OCI-M2 (cell line): ENCODE measurements around the gene IFI30.

Experiments
- DNase-seq: peaks from one replicate; lab custom pipeline; 2025; ENCODE audit not compliant: unreplicated experiment; lab: John Stamatoyannopoulos, UW

Gene IFI30

GRCh38 chr19:18170714-18171255 lies 2.8 kb upstream of the IFI30 start:
- DNase-seq = no peak

- no peak for DNase-seq
These were observed 1.8 kb upstream of the IFI30 start for GRCh38 chr19:18171605-18172327.

- DNase-seq = no peak
These were observed 1.1 kb upstream of the IFI30 start for GRCh38 chr19:18172331-18173053.

- no peak for DNase-seq
These were observed 500 bp upstream of the IFI30 start for GRCh38 chr19:18173054-18173571.

- no peak for DNase-seq
These were observed 1.4 kb downstream of the IFI30 start for GRCh38 chr19:18174983-18175382.

GRCh38 chr19:18176367-18177310 lies 3.0 kb downstream of the IFI30 start:
- DNase-seq = no peak

GRCh38 chr19:18179957-18180356 lies 6.3 kb downstream of the IFI30 start:
- DNase-seq = no peak

GRCh38 chr19:18183529-18183928 lies 9.9 kb downstream of the IFI30 start:
- no peak for DNase-seq

GRCh38 chr19:18185538-18185937 lies 11.9 kb downstream of the IFI30 start:
- no peak for DNase-seq

GRCh38 chr19:18190278-18190677 lies 16.7 kb downstream of the IFI30 start:
- no peak for DNase-seq

- DNase-seq = no peak
These were observed 18.0 kb downstream of the IFI30 start for GRCh38 chr19:18191640-18192062.

- peak; percentile 97 for DNase-seq
These were observed 19.2 kb downstream of the IFI30 start, which contains the start of gene MPV17L2 for GRCh38 chr19:18192673-18193387. Gene MPV17L2, plus strand, starts transcription at chr19:18193218. Its CDS starts 64 bp downstream, at chr19:18193282.

- no peak for DNase-seq
These were observed 20.0 kb downstream of the IFI30 start for GRCh38 chr19:18193388-18194180.

- no peak for DNase-seq
These were observed 20.5 kb downstream of the IFI30 start for GRCh38 chr19:18194181-18194530.

GRCh38 chr19:18194554-18195238 lies 21.1 kb downstream of the IFI30 start:
- DNase-seq = no peak

GRCh38 chr19:18196511-18196845 lies 22.9 kb downstream of the IFI30 start:
- DNase-seq = no peak

- no peak for DNase-seq
These were observed 23.7 kb downstream of the IFI30 start for GRCh38 chr19:18197306-18197705.

GRCh38 chr19:18197941-18198340 lies 24.3 kb downstream of the IFI30 start:
- no peak for DNase-seq

- no peak for DNase-seq
These were observed 24.8 kb downstream of the IFI30 start for GRCh38 chr19:18198374-18198773.
